Colonic mucosa (tissue), 4 donors: Measurements from ENCODE around the gene NPRL2. TPM values are rescaled to one million over a fixed set of nuclear protein-coding genes. Genes with fewer than 3 reads are reported as not detected.

Experiments used
- DNase-seq: peaks from one replicate; pipeline ENCODE4 v3.0.0-alpha.2; 2020
- H3K27ac ChIP-seq: fragments of 200-600 bp; one replicate; pipeline ENCODE4 v1.8.0; 2021
- H3K27me3 ChIP-seq: fragments of 200-600 bp; one replicate; pipeline ENCODE4 v1.8.0; 2021
- H3K36me3 ChIP-seq: fragments of 200-600 bp; one replicate; pipeline ENCODE4 v1.8.0; 2021
- H3K4me1 ChIP-seq: fragments of 200-600 bp; one replicate; pipeline ENCODE4 v1.8.0; 2021; ENCODE audit warnings: mild to moderate bottlenecking
- H3K4me3 ChIP-seq: fragments of 200-600 bp; one replicate; pipeline ENCODE4 v1.8.0; 2021
- H3K9ac ChIP-seq, 2 donors: one replicate each; pipeline ENCODE4 v1.7.0; 2013; ENCODE audit warnings: control low read depth in 2 of 2, low read depth in 2 of 2, low read length in 2 of 2
- H3K9me3 ChIP-seq: fragments of 200-600 bp; one replicate; pipeline ENCODE4 v1.8.0; 2021
- CTCF ChIP-seq: fragments of 200-600 bp; IDR thresholded peaks from one replicate; pipeline ENCODE4 v1.8.0; 2022; ENCODE audit warnings: antibody characterized with exemption, mild to moderate bottlenecking
- intact Hi-C: fragments of 100-400 bp; cut with DNase I; formaldehyde crosslinking; loops from one replicate; pipeline ENCODE4 v1.14.1; 2022
- total RNA-seq, 2 donors: library from RNA; stranded (reverse); fragmentation: NEBNext Ultra II Directional in 1 of 2; extraction: Animal tissue kit (Norgen Biotek cat#: 25700) in 1 of 2; gene quantifications; one replicate each; pipeline ENCODE4 v1.2.1, GENCODE V29; 2021
- donor health status: healthy.
- donor health status: DM: no; HTN: no; CAD: no.
- donor health status: DM: no; HTN: no; CAD: no.

The NPRL2 gene
- total RNA-seq, 2 donors from 2014 or later = 23.2 to 29.6 TPM

GRCh38 chr3:50390508-50391224 lies 40.1 kb upstream of the NPRL2 start:
- Histone ChIP-seq H3K4me1 (peaks cover 4% of the 10 kb centered on the region), H3K4me3 (no peak overlapping the region), H3K36me3 (no peaks in the 10 kb centered on the region), H3K9me3 (no peaks in the 10 kb centered on the region), H3K27me3 (no peaks in the 10 kb centered on the region), H3K27ac (no peak overlapping the region), H3K9ac (no peak overlapping the region)
- no peak for TF ChIP-seq CTCF
- DNase-seq = peak; percentile 37
- intact Hi-C loops = no loop called here

GRCh38 chr3:50389414-50389767 lies 38.8 kb upstream of the NPRL2 start:
- no peak overlapping the region for H3K4me3 ChIP-seq
- no peak for TF ChIP-seq CTCF
- H3K4me1 ChIP-seq = peaks cover 4% of the 10 kb centered on the region
- H3K27me3 ChIP-seq = no peaks in the 10 kb centered on the region
- H3K27ac ChIP-seq = no peak overlapping the region
- intact Hi-C loops = no loop called here
- DNase-seq = no peak
- H3K9ac ChIP-seq = no peak overlapping the region
- H3K36me3 ChIP-seq = no peaks in the 10 kb centered on the region
- no peaks in the 10 kb centered on the region for H3K9me3 ChIP-seq

- no peaks in the 10 kb centered on the region for H3K36me3 ChIP-seq
- intact Hi-C loops = no loop called here
- no peak overlapping the region for H3K27ac ChIP-seq
- H3K4me1 ChIP-seq = peaks cover 4% of the 10 kb centered on the region
- no peak for DNase-seq
- no peak overlapping the region for H3K4me3 ChIP-seq
- TF ChIP-seq CTCF = no peak
- no peaks in the 10 kb centered on the region for H3K27me3 ChIP-seq
- no peak overlapping the region for H3K9ac ChIP-seq
- no peaks in the 10 kb centered on the region for H3K9me3 ChIP-seq
These were observed 38.3 kb upstream of the NPRL2 start for GRCh38 chr3:50388720-50389413.

- H3K9ac ChIP-seq = no peak overlapping the region
- H3K4me1 ChIP-seq = peaks cover 4% of the 10 kb centered on the region
- H3K4me3 ChIP-seq = no peak overlapping the region
- intact Hi-C loops = no loop called here
- H3K27ac ChIP-seq = no peak overlapping the region
- no peak for DNase-seq
- no peaks in the 10 kb centered on the region for H3K27me3 ChIP-seq
- no peak for TF ChIP-seq CTCF
- H3K36me3 ChIP-seq = no peaks in the 10 kb centered on the region
- no peaks in the 10 kb centered on the region for H3K9me3 ChIP-seq
These were observed 37.6 kb upstream of the NPRL2 start for GRCh38 chr3:50388016-50388719.

GRCh38 chr3:50385754-50386153 lies 35.2 kb upstream of the NPRL2 start:
- Histone ChIP-seq H3K9me3 (no peaks in the 10 kb centered on the region), H3K9ac (no peak overlapping the region), H3K4me1 (peaks cover 2% of the 10 kb centered on the region), H3K27ac (no peak overlapping the region), H3K36me3 (no peaks in the 10 kb centered on the region), H3K4me3 (no peak overlapping the region), H3K27me3 (no peaks in the 10 kb centered on the region)
- no peak for DNase-seq
- intact Hi-C loops = no loop called here
- no peak for TF ChIP-seq CTCF
